ENCODE measurements around the gene PLBD1.

- TF ChIP-seq POLR2A (IDR thresholded peaks at IDR 0.05), result no peak
- TF ChIP-seq, protein P1, sequence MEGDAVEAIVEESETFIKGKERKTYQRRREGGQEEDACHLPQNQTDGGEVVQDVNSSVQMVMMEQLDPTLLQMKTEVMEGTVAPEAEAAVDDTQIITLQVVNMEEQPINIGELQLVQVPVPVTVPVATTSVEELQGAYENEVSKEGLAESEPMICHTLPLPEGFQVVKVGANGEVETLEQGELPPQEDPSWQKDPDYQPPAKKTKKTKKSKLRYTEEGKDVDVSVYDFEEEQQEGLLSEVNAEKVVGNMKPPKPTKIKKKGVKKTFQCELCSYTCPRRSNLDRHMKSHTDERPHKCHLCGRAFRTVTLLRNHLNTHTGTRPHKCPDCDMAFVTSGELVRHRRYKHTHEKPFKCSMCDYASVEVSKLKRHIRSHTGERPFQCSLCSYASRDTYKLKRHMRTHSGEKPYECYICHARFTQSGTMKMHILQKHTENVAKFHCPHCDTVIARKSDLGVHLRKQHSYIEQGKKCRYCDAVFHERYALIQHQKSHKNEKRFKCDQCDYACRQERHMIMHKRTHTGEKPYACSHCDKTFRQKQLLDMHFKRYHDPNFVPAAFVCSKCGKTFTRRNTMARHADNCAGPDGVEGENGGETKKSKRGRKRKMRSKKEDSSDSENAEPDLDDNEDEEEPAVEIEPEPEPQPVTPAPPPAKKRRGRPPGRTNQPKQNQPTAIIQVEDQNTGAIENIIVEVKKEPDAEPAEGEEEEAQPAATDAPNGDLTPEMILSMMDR (IDR thresholded peaks at IDR 0.05), result no peak
Measured at GRCh38 chr12:14558473-14558959, 9.2 kb downstream of the PLBD1 start.
